Parathyroid adenoma (tissue), 2 donors: ENCODE measurements around the gene PDE4D.

Experiments used
- H2AFZ ChIP-seq: fragments of 300-600 bp; sonication (generic); one replicate; pipeline ENCODE4 v1.7.0; 2017; ENCODE audit warnings: antibody characterized with exemption, mild to moderate bottlenecking
- H3K27ac ChIP-seq: fragments of 300-600 bp; sonication (generic); one replicate; pipeline ENCODE4 v1.7.0; 2017
- H3K27me3 ChIP-seq: fragments of 300-600 bp; sonication (generic); one replicate; pipeline ENCODE4 v1.7.0; 2017; ENCODE audit warnings: low read length; ENCODE audit not compliant: control insufficient read depth, insufficient read depth
- H3K36me3 ChIP-seq: fragments of 300-600 bp; sonication (generic); one replicate; pipeline ENCODE4 v1.7.0; 2017; ENCODE audit warnings: low read length; ENCODE audit not compliant: control insufficient read depth, insufficient read depth
- H3K4me1 ChIP-seq: fragments of 300-600 bp; sonication (generic); one replicate; pipeline ENCODE4 v1.7.0; 2017; ENCODE audit warnings: control low read depth
- H3K4me2 ChIP-seq: fragments of 300-600 bp; sonication (generic); one replicate; pipeline ENCODE4 v1.7.0; 2017; ENCODE audit warnings: low read length
- H3K4me3 ChIP-seq: fragments of 300-600 bp; sonication (generic); one replicate; pipeline ENCODE4 v1.7.0; 2017; ENCODE audit warnings: low read depth, low read length
- H3K79me2 ChIP-seq: fragments of 300-600 bp; sonication (generic); one replicate; pipeline ENCODE4 v1.7.0; 2017; ENCODE audit warnings: control low read depth
- H3K9ac ChIP-seq: fragments of 300-600 bp; sonication (generic); one replicate; pipeline ENCODE4 v1.7.0; 2017; ENCODE audit warnings: mild to moderate bottlenecking
- H3K9me3 ChIP-seq: fragments of 300-600 bp; sonication (generic); one replicate; pipeline ENCODE4 v1.7.0; 2017; ENCODE audit warnings: low read length; ENCODE audit not compliant: control insufficient read depth
- CTCF ChIP-seq: fragments of 300-600 bp; sonication (generic); IDR thresholded peaks from one replicate; pipeline ENCODE4 v1.7.0; 2017; ENCODE audit warnings: antibody characterized with exemption, mild to moderate bottlenecking
- donor health status: primary hyperparathyroidism.

Gene PDE4D

GRCh38 chr5:59826996-59827395, 66.5 kb downstream of the PDE4D start:
- Histone ChIP-seq H3K27ac (no peak overlapping the region), H3K4me2 (no peak overlapping the region), H3K9me3 (no peaks in the 10 kb centered on the region), H2AFZ (no peak overlapping the region), H3K79me2 (no peaks in the 10 kb centered on the region), H3K36me3 (no peaks in the 10 kb centered on the region), H3K4me1 (peaks cover 6% of the 10 kb centered on the region), H3K27me3 (no peaks in the 10 kb centered on the region), H3K9ac (no peak overlapping the region), H3K4me3 (no peak overlapping the region)
- TF ChIP-seq CTCF = no peak

GRCh38 chr5:59823420-59823819, 70.1 kb downstream of the PDE4D start:
- H3K4me2 ChIP-seq = no peak overlapping the region
- no peaks in the 10 kb centered on the region for H3K79me2 ChIP-seq
- no peaks in the 10 kb centered on the region for H3K4me1 ChIP-seq
- no peak overlapping the region for H3K4me3 ChIP-seq
- H3K36me3 ChIP-seq = no peaks in the 10 kb centered on the region
- H3K27me3 ChIP-seq = no peaks in the 10 kb centered on the region
- no peak for TF ChIP-seq CTCF
- no peaks in the 10 kb centered on the region for H3K9me3 ChIP-seq
- H2AFZ ChIP-seq = no peak overlapping the region
- no peak overlapping the region for H3K27ac ChIP-seq
- H3K9ac ChIP-seq = no peak overlapping the region

- Histone ChIP-seq H3K79me2 (no peaks in the 10 kb centered on the region), H3K4me1 (no peaks in the 10 kb centered on the region), H3K4me2 (no peak overlapping the region), H3K9me3 (no peaks in the 10 kb centered on the region), H3K9ac (no peak overlapping the region), H2AFZ (no peak overlapping the region), H3K27me3 (no peaks in the 10 kb centered on the region), H3K27ac (no peak overlapping the region), H3K4me3 (no peak overlapping the region), H3K36me3 (no peaks in the 10 kb centered on the region)
- no peak for TF ChIP-seq CTCF
Measured at GRCh38 chr5:59819806-59820205, 73.7 kb downstream of the PDE4D start.

- H3K4me2 ChIP-seq = no peak overlapping the region
- H3K9ac ChIP-seq = no peak overlapping the region
- no peak overlapping the region for H2AFZ ChIP-seq
- no peaks in the 10 kb centered on the region for H3K27me3 ChIP-seq
- H3K27ac ChIP-seq = no peak overlapping the region
- no peaks in the 10 kb centered on the region for H3K9me3 ChIP-seq
- no peaks in the 10 kb centered on the region for H3K79me2 ChIP-seq
- H3K36me3 ChIP-seq = no peaks in the 10 kb centered on the region
- H3K4me3 ChIP-seq = no peak overlapping the region
- no peaks in the 10 kb centered on the region for H3K4me1 ChIP-seq
- TF ChIP-seq CTCF = no peak
Measured at GRCh38 chr5:59817536-59817935, 76.0 kb downstream of the PDE4D start.

GRCh38 chr5:59816654-59817300, 76.7 kb downstream of the PDE4D start:
- Histone ChIP-seq H3K27me3 (no peaks in the 10 kb centered on the region), H3K36me3 (no peaks in the 10 kb centered on the region), H3K79me2 (no peaks in the 10 kb centered on the region), H3K9me3 (no peaks in the 10 kb centered on the region), H2AFZ (no peak overlapping the region), H3K27ac (no peak overlapping the region), H3K4me3 (no peak overlapping the region), H3K4me2 (no peak overlapping the region), H3K9ac (no peak overlapping the region), H3K4me1 (no peaks in the 10 kb centered on the region)
- TF ChIP-seq CTCF = no peak
